Astrocyte (in vitro differentiated cells and primary cell): ENCODE results near the gene SRRM4. TPM values are rescaled to one million over a fixed set of nuclear protein-coding genes. Genes with fewer than 3 reads are reported as not detected.
A peak's percentile ranks its signal among the peaks of the same experiment; 100 is the strongest.

Experiments used
- DNase-seq: peaks from one replicate; pipeline ENCODE4 v3.0.0-alpha.2; 2010; ENCODE audit warnings: low read depth
- FAIRE-seq: peaks from 2 replicates; lab custom pipeline; 2011; peaks lifted over from hg19 to GRCh38; lab: Jason Lieb, UNC
- H2AFZ ChIP-seq: 2 replicates; pipeline ENCODE4 v1.6.0; 2012; ENCODE audit warnings: low read depth, low read length, inconsistent platforms
- H3K27ac ChIP-seq: 2 replicates; pipeline ENCODE4 v1.5.1; 2011; ENCODE audit warnings: low read depth, low read length, inconsistent platforms
- H3K27me3 ChIP-seq: 2 replicates; pipeline ENCODE4 v1.6.0; 2011; ENCODE audit warnings: low read length, inconsistent platforms; ENCODE audit not compliant: insufficient read depth
- H3K36me3 ChIP-seq: 2 replicates; pipeline ENCODE4 v1.5.1; 2011; ENCODE audit warnings: low read length, inconsistent platforms; ENCODE audit not compliant: insufficient read depth
- H3K4me1 ChIP-seq: 2 replicates; pipeline ENCODE4 v1.5.1; 2011; ENCODE audit warnings: low read length, inconsistent platforms; ENCODE audit not compliant: insufficient read depth
- H3K4me2 ChIP-seq: 2 replicates; pipeline ENCODE4 v1.6.0; 2012; ENCODE audit warnings: low read length, inconsistent platforms
- H3K4me3 ChIP-seq: 2 replicates; pipeline ENCODE4 v1.5.1; 2011; ENCODE audit warnings: low read depth, mild to moderate bottlenecking, low read length, inconsistent platforms; ENCODE audit not compliant: insufficient read depth
- H3K79me2 ChIP-seq: 2 replicates; pipeline ENCODE4 v1.6.0; 2012; ENCODE audit warnings: mild to moderate bottlenecking, low read length, inconsistent platforms; ENCODE audit not compliant: insufficient read depth
- H3K9ac ChIP-seq: 2 replicates; pipeline ENCODE4 v1.6.0; 2012; ENCODE audit warnings: mild to moderate bottlenecking, low read length, inconsistent platforms
- H3K9me3 ChIP-seq: 2 replicates; pipeline ENCODE4 v1.5.1; 2012; ENCODE audit warnings: low read depth, mild to moderate bottlenecking, low read length, inconsistent platforms; ENCODE audit not compliant: insufficient read depth
- H4K20me1 ChIP-seq: 2 replicates; pipeline ENCODE4 v1.6.0; 2012; ENCODE audit warnings: low read length, inconsistent platforms; ENCODE audit not compliant: insufficient read depth
- H3K27ac Mint-ChIP-seq: one replicate; pipeline ENCODE4 v1.8.0; 2021; ENCODE audit warnings: mild to moderate bottlenecking, mixed read lengths; ENCODE audit not compliant: unreplicated experiment
- H3K27me3 Mint-ChIP-seq: one replicate; pipeline ENCODE4 v1.8.0; 2021; ENCODE audit warnings: low read depth, mixed read lengths; ENCODE audit not compliant: unreplicated experiment
- H3K36me3 Mint-ChIP-seq: one replicate; pipeline ENCODE4 v1.8.0; 2021; ENCODE audit warnings: low read depth, mixed read lengths; ENCODE audit not compliant: unreplicated experiment
- H3K4me1 Mint-ChIP-seq: one replicate; pipeline ENCODE4 v1.8.0; 2021; ENCODE audit warnings: low read depth, mixed read lengths; ENCODE audit not compliant: unreplicated experiment
- H3K4me3 Mint-ChIP-seq: one replicate; pipeline ENCODE4 v1.8.0; 2021; ENCODE audit warnings: mild to moderate bottlenecking, moderate library complexity, mixed read lengths; ENCODE audit not compliant: unreplicated experiment
- H3K9me3 Mint-ChIP-seq: one replicate; pipeline ENCODE4 v1.8.0; 2021; ENCODE audit warnings: mild to moderate bottlenecking, mixed read lengths; ENCODE audit not compliant: unreplicated experiment
- EZH2 ChIP-seq: IDR thresholded peaks from 2 replicates; pipeline ENCODE4 v1.6.1; 2012; ENCODE audit warnings: mild to moderate bottlenecking, low read length, inconsistent platforms; ENCODE audit not compliant: insufficient read depth
- total RNA-seq: library from RNA; stranded (reverse); gene quantifications from 2 replicates; pipeline ENCODE4 v1.2.1, GENCODE V29; 2021
- TF ChIP-seq, protein P1 (sequence below): IDR thresholded peaks from 2 replicates; pipeline ENCODE4 v1.5.1; 2011; ENCODE audit warnings: low read depth, mild to moderate bottlenecking, inconsistent platforms, low read length, moderate library complexity; ENCODE audit not compliant: insufficient read depth

SRRM4 gene
- total RNA-seq, 1 donor from 2014 or later = 0.30 TPM

DNA sequence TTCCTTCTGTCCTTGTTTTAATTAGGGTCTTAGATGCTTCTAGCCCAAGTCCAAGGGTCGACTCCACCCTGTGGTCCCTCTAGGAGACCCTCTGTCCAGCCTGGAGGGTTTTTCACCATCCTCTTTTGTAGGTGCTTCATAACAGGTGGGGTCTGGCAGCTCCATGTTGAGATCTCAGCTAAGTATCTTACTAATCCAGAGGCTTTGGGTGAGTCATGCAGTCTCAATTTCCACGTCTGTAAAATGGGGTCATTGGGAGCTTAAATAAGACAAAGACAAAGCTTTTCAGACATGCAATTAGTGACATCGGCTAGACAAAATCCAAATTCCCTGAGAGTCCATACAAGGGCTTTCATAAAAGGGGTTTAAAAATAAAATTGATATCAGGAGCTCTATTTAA is 200.6 kb downstream of the SRRM4 start:
- Mint-ChIP-seq H3K27me3 (no peaks in the 10 kb centered on the region), H3K36me3 (peaks cover 13% of the 10 kb centered on the region), H3K4me1 (peaks cover 30% of the 10 kb centered on the region), H3K4me3 (peak overlapping the region; percentile 91), H3K27ac (no peak overlapping the region), H3K9me3 (no peaks in the 10 kb centered on the region)
- Histone ChIP-seq H3K4me2 (peak overlapping the region; percentile 86), H3K9me3 (no peaks in the 10 kb centered on the region), H3K4me1 (peaks cover 42% of the 10 kb centered on the region), H3K27me3 (no peaks in the 10 kb centered on the region), H3K27ac (no peak overlapping the region), H3K9ac (no peak overlapping the region), H2AFZ (no peak overlapping the region), H3K4me3 (peak overlapping the region; percentile 66), H4K20me1 (peaks cover 14% of the 10 kb centered on the region), H3K36me3 (no peaks in the 10 kb centered on the region), H3K79me2 (peaks cover 38% of the 10 kb centered on the region)
- no peak for TF ChIP-seq EZH2
- TF ChIP-seq, protein P1, sequence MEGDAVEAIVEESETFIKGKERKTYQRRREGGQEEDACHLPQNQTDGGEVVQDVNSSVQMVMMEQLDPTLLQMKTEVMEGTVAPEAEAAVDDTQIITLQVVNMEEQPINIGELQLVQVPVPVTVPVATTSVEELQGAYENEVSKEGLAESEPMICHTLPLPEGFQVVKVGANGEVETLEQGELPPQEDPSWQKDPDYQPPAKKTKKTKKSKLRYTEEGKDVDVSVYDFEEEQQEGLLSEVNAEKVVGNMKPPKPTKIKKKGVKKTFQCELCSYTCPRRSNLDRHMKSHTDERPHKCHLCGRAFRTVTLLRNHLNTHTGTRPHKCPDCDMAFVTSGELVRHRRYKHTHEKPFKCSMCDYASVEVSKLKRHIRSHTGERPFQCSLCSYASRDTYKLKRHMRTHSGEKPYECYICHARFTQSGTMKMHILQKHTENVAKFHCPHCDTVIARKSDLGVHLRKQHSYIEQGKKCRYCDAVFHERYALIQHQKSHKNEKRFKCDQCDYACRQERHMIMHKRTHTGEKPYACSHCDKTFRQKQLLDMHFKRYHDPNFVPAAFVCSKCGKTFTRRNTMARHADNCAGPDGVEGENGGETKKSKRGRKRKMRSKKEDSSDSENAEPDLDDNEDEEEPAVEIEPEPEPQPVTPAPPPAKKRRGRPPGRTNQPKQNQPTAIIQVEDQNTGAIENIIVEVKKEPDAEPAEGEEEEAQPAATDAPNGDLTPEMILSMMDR = no peak
- FAIRE-seq (no peak), DNase-seq (no peak)

GRCh38 chr12:119182701-119183493 is 201.6 kb downstream of the SRRM4 start:
- H3K9me3 ChIP-seq = no peaks in the 10 kb centered on the region
- Mint-ChIP-seq H3K27me3 (no peaks in the 10 kb centered on the region), H3K4me3 (peak overlapping the region; percentile 51), H3K4me1 (peaks cover 34% of the 10 kb centered on the region), H3K27ac (peak overlapping the region; percentile 58), H3K9me3 (no peaks in the 10 kb centered on the region), H3K36me3 (peaks cover 17% of the 10 kb centered on the region)
- no peak overlapping the region for H3K9ac ChIP-seq
- DNase-seq (peak; percentile 64), FAIRE-seq (no peak)
- H3K4me1 ChIP-seq = peaks cover 42% of the 10 kb centered on the region
- TF ChIP-seq, protein P1 = no peak
- TF ChIP-seq EZH2 = no peak
- H3K27me3 ChIP-seq = no peaks in the 10 kb centered on the region
- peaks cover 15% of the 10 kb centered on the region for H4K20me1 ChIP-seq
- H3K79me2 ChIP-seq = peaks cover 38% of the 10 kb centered on the region
- H3K27ac ChIP-seq = no peak overlapping the region
- H3K36me3 ChIP-seq = no peaks in the 10 kb centered on the region
- H3K4me3 ChIP-seq = no peak overlapping the region
- peak overlapping the region; percentile 4 for H3K4me2 ChIP-seq
- H2AFZ ChIP-seq = no peak overlapping the region
